Endothelial cell of umbilical vein (primary cell): Measurements from ENCODE around the gene SPAG9.

Experiments used
- CTCF ChIP-seq, 2 donors: IDR thresholded peaks; 1 replicate in 1 of 2; 2 replicates in 1 of 2; pipeline ENCODE4 v1.5.1; 2011; ENCODE audit warnings: low read length in 2 of 2, mild to moderate bottlenecking in 2 of 2, moderate library complexity in 2 of 2, control low read depth in 1 of 2, inconsistent platforms in 1 of 2, low read depth in 1 of 2; ENCODE audit not compliant: insufficient read depth in 1 of 2; ENCODE audit errors: extremely low read depth in 1 of 2
- POLR2A ChIP-seq: IDR thresholded peaks from 2 replicates; pipeline ENCODE4 v1.6.1; 2012; ENCODE audit warnings: low read depth, mild to moderate bottlenecking, control low read depth, low read length
- TF ChIP-seq, protein P1 (sequence below): IDR thresholded peaks from 2 replicates; pipeline ENCODE4 v1.6.1; 2011; ENCODE audit not compliant: insufficient read depth, insufficient read length

- TF ChIP-seq POLR2A (no peak), CTCF (IDR thresholded peaks at IDR 0.05; ENCODE audit: extremely low read depth in 1 of 2, insufficient read depth in 1 of 2, low read depth in 1 of 2, low read length in 2 of 2) (no peak)
- TF ChIP-seq, protein P1, sequence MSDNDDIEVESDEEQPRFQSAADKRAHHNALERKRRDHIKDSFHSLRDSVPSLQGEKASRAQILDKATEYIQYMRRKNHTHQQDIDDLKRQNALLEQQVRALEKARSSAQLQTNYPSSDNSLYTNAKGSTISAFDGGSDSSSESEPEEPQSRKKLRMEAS = no peak
Observed at GRCh38 chr17:50955667-50956120, 165.0 kb downstream of the SPAG9 start.
